ENCODE measurements around the gene ECE1. TPM values are rescaled to one million over a fixed set of nuclear protein-coding genes. Genes with fewer than 3 reads are reported as not detected.

The ECE1 gene
- total RNA-seq, 3 donors from 2014 or later: 103 to 161 (median 149) TPM

DNA sequence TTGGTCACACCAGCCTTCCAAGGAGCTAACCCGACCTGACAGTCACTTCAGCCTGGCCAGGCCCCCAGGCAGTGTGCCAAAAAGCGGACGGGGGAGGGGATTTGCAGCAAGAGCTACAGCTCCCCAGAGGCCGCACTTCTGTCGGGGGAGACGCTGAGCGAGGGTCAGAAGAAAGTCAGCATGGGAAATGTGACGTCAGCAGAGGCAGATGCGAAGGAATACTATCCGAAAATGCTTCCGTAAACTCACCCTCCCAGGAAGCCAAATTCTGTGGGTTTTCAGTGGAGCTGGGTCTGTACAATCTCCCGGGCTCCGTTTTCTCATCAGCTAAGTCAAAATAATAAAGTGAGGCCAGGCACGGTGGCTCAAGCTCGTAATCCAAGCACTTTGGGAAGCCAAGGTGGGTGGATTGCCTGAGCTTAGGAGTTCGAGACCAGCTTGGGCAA, 28.5 kb upstream of the ECE1 start:
- intact Hi-C loops (cut with DNase I, micrococcal nuclease): no loop called here
- no peaks in the 10 kb centered on the region for H3K36me3 ChIP-seq (ENCODE audit: low read depth)
- peaks cover 27% of the 10 kb centered on the region for H3K4me1 ChIP-seq (ENCODE audit: low read depth)
- H3K9me3 ChIP-seq: no peaks in the 10 kb centered on the region
- H3K4me3 ChIP-seq: no peak overlapping the region
- ATAC-seq (peak; percentile 22), DNase-seq (peak; percentile 70 to 84 (median 73))
- TF ChIP-seq, protein P1, sequence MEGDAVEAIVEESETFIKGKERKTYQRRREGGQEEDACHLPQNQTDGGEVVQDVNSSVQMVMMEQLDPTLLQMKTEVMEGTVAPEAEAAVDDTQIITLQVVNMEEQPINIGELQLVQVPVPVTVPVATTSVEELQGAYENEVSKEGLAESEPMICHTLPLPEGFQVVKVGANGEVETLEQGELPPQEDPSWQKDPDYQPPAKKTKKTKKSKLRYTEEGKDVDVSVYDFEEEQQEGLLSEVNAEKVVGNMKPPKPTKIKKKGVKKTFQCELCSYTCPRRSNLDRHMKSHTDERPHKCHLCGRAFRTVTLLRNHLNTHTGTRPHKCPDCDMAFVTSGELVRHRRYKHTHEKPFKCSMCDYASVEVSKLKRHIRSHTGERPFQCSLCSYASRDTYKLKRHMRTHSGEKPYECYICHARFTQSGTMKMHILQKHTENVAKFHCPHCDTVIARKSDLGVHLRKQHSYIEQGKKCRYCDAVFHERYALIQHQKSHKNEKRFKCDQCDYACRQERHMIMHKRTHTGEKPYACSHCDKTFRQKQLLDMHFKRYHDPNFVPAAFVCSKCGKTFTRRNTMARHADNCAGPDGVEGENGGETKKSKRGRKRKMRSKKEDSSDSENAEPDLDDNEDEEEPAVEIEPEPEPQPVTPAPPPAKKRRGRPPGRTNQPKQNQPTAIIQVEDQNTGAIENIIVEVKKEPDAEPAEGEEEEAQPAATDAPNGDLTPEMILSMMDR (IDR thresholded peaks at IDR 0.05): no peak

DNA sequence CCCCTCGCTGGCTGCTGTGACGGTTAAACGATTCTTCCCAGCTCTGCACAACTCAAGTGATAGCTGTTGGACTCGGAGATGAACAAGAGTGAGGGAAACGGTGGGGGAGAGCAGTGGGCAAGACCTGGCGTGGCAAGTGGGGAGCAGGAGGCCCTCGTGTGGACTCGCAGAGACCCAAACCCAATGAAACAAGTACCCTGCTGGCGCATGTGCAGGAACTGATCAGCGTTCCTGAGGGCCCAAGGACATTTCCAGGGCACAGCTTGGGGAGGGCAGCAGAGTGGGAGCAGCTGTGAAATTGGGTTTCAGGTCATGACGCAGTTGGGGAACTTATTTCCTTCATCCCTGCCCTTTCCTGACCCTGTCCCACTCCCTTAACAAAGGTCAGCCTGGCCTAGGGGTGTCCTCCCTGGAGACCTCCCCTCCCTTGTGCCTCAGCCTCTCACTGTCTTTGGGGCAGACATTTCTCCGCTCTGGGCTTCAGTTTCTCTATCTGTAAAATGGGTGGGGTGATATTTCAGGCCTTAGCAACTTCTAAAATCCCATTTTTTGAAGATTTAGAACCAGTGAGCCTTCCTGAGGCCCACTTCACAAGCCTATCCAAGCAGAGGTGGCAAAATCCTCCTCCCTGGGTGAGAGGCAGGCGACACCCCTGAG, 27.9 kb upstream of the ECE1 start:
- DNase-seq (no peak), ATAC-seq (no peak)
- intact Hi-C loops (cut with DNase I, micrococcal nuclease): no loop called here

DNA sequence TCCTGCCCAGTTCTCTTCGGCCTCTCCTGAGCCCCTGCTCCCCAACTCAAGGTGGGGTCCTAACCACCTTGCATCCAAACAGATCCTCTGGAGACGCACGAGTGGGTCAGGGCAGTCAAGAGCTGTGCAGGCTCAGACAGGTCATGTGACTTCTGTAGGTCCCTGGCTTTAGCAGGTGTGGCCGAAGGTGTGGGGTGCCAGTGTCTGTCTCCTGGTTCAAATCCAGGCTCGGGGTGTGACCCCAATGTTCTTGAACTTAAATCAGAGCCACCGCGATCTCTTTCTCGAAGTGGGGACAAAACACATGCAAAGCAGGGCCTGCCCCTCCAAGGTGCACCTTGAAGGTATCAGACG, 27.4 kb upstream of the ECE1 start:
- Histone ChIP-seq H3K9me3 (no peaks in the 10 kb centered on the region), H3K4me3 (no peak overlapping the region), H3K4me1 (ENCODE audit: low read depth) (peaks cover 22% of the 10 kb centered on the region), H3K36me3 (ENCODE audit: low read depth) (no peaks in the 10 kb centered on the region)
- no peak for DNase-seq
- TF ChIP-seq, protein P1 (IDR thresholded peaks at IDR 0.05): no peak
- ATAC-seq: no peak
- intact Hi-C loops (cut with DNase I, micrococcal nuclease): no loop called here

More for the DNA sequence above, 27.9 kb upstream of the ECE1 start:
- H3K4me3 ChIP-seq: no peak overlapping the region
- TF ChIP-seq, protein P1 (IDR thresholded peaks at IDR 0.05): no peak
- H3K9me3 ChIP-seq: no peaks in the 10 kb centered on the region
- peaks cover 28% of the 10 kb centered on the region for H3K4me1 ChIP-seq (ENCODE audit: low read depth)
- H3K36me3 ChIP-seq (ENCODE audit: low read depth): no peaks in the 10 kb centered on the region

DNA sequence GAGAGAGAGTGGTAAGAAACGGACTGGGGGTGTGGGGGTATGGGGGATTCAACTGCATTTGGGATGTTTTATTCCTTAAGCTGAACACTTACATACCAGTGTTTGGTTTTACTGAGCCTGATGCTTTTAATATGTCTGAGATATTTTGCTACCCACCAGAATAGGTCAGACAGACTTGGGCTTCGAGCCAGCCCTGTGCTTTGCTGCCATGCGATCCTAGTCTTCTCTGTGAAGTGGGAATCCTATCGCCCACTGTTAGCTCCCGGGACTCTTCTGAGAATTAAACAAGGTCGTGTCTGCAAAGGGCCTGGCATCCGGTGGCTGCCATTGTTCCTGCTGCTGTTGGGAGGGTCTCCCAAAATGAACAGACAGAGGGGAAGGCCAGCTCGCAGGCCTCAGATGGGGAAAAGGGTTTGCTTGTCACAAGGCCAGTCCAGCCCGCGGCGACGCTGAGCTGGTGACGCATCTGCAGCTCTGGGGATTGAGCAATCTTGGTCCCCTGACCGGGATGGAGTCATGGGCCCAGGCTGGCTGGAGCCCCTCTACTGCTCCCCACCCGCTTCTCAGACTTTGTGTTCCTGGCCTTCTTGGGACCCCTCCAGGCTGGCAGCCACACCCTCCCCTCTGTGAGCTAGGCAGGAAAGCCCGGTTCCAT, 26.9 kb upstream of the ECE1 start:
- no peaks in the 10 kb centered on the region for H3K36me3 ChIP-seq (ENCODE audit: low read depth)
- H3K9me3 ChIP-seq: no peaks in the 10 kb centered on the region
- intact Hi-C loops (cut with DNase I, micrococcal nuclease): no loop called here
- peak; percentile 50 for ATAC-seq
- TF ChIP-seq, protein P1 (IDR thresholded peaks at IDR 0.05): no peak
- H3K4me3 ChIP-seq: no peak overlapping the region
- peak in 2 of 3 donors; percentile 51 to 79 for DNase-seq
- H3K4me1 ChIP-seq (ENCODE audit: low read depth): peaks cover 19% of the 10 kb centered on the region

DNA sequence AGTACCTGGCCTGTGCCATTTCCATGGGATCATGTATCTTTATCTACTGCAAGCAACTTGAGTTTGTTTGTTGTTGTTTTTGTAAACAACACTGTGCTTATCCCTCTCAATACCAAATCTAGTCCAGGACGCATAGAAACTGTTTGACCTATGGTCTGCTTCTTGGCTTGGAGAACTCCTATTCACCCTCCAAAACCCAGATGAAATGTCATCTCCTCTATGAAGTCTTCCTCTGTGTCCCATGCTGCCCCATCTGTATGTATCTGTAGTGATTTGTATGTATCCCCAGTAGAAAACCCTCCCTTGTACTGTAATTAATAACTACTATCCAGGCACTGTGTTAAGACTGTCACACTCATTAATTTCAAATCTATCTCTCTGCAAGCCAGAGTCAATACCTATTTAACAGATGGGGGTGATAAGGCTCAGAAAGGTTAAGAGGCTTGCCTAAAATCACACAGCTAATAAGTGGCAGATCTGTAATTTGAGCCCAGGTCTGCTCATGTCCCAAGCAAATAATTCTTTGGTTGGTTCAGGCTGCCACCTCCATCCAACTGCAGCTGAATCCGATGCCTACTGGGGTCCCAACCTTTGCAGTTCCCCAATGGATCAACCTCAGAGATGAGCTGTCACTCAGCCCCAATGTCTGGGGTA, 24.6 kb upstream of the ECE1 start:
- no peaks in the 10 kb centered on the region for H3K36me3 ChIP-seq (ENCODE audit: low read depth)
- TF ChIP-seq, protein P1 (IDR thresholded peaks at IDR 0.05): no peak
- no peak for DNase-seq
- no peaks in the 10 kb centered on the region for H3K9me3 ChIP-seq
- ATAC-seq: no peak
- H3K4me1 ChIP-seq (ENCODE audit: low read depth): peaks cover 8% of the 10 kb centered on the region
- intact Hi-C loops (cut with DNase I, micrococcal nuclease): no loop called here
- no peak overlapping the region for H3K4me3 ChIP-seq

Data from mucosa of descending colon (tissue), 3 donors.